GM21381 (cell line): Measurements from ENCODE around the gene VPS8.
"Not testable (repeated sequence)": the region's sequence is repeated elsewhere in the genome, so short reads cannot be mapped to it uniquely, and the experiment has no call there.

Experiments used
- ATAC-seq: cut with Tn5 transposase; IDR thresholded peaks from one replicate; pipeline ENCODE4 v1.9.1; 2021; ENCODE audit warnings: mild to moderate bottlenecking, moderate library complexity; ENCODE audit not compliant: unreplicated experiment

The VPS8 gene

DNA sequence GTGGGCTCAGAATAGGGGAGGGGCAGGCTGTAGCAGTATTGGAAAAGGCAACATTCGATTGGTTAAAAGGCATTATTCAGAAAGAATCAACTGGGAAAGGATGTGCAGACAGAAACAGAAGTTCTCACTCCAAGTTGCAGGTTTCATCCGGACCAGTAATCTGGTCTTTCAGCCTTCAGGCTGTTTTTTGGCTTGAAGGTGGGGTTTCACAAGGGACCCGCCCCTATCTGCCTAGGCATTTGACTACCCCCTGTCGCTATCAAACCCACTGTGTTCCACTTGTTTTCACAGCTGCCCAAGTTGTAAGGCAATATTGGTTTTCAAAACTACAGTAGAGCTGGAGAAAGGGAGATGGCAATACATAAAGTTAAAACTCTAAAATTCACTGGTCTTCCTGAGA lies 96.9 kb downstream of the VPS8 start:
- no peak for ATAC-seq

DNA sequence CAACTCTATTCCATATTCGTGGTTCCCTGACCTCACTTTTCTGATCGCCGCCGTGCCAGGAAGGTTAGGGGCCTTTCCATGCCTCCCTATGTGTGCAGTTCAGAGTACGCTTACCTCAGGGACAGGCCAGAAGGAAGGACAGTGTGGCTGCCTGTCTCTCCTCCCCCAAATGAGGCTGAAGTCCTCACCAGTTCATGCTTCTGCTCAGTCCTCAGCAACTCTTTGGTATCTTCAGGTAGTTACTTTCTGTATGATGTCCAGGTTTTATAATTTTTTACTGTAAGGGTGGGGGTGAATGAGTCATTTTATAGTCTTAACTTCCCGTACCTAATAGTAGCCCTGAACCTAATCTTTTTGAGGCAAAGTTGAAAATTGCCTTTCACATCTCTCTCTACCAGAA lies 98.7 kb downstream of the VPS8 start:
- no peak for ATAC-seq

DNA sequence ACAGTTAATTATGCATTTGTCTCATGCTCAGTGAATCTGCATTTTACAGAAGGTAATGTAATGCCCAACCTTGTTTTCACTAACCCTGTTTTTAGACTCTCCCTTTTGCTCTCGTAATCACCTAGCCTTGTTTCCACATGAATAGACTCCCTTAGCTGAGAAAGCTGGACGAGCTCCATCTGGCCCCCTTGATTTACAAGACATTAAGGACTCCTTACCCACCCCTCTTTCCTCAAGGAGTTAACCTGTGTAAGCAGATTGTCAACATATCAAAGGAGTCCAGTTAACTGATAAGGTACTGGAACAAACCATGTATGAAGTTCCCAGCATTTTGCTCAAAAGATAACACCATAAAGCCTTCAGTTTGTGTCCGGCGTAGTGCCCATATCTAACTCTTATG lies 99.6 kb downstream of the VPS8 start:
- ATAC-seq, result no peak

DNA sequence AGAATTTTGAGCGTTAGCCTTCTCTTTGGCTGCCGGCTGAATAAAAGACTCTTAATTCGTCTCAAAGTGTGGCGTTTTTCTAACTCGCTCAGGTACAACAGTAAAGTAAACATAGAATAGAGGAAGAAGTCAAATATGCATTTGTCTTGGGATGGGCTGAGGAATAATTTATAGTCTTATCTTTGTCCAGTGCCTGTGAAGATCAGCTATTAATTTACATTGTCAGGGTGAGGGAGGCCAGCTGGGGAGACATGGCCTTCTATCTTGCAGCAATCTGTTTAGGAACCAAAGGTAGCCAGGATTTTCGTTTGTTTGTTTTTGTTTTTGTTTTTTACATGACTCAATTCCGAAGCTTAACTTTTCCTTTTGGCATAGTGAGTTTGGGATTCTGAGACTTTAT lies 100.2 kb downstream of the VPS8 start:
- no peak for ATAC-seq

DNA sequence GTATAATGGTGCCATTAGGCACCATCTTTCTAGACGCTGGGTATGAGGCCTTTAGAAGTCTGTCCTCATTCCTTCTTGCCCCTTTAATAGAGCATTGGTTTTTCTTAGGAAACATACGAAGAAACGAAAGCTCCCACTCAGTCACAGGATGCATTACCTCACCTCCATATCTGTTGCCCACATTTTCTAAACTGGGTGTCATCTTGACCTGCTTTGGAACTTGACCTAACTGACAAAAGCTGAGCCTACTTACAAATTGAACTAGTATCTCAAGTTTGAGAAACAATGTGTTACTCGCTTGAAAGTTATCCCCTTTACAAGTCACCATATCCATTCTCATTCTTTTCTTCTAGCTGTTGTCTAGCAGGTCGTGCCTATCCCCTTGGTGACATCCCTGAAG lies 102.7 kb downstream of the VPS8 start:
- ATAC-seq, result no peak

DNA sequence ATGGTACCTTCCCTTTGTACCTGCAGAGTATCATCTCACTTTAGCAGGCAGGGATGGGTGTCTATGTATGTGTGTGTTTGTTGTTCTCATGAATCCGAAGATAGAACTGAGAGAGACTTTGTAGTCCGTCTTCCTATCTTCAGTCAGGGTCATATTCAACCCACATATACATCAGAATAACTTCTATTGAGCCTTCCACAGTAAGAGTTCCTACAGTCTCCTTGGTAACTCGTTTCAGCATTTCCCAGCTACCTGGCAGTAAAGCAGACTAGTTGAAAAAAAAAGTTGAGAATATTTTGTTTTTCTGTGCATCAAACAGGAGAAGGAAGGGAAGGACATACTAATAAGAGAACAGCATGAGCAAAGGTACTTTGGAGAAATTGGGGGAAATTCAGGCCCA lies 106.8 kb downstream of the VPS8 start:
- no peak for ATAC-seq

DNA sequence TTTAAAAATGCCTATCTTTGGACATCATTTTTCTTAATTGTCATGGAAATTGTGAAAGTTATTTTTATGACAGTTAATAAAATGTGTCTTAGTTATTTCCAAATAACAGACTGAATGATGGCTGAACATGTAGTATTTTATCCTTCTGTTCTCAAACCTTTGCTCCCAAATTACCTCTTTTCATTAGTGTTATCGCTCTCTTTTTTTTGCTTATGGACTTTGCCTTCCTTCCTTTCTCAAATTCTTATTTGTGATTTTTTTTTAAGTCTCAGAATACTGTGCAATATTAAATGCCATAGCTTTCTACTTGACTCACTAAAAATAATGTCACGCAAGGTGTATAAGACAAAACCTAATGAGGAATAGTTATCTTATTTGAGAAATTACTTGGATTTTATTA lies 107.7 kb downstream of the VPS8 start:
- ATAC-seq, result no peak

DNA sequence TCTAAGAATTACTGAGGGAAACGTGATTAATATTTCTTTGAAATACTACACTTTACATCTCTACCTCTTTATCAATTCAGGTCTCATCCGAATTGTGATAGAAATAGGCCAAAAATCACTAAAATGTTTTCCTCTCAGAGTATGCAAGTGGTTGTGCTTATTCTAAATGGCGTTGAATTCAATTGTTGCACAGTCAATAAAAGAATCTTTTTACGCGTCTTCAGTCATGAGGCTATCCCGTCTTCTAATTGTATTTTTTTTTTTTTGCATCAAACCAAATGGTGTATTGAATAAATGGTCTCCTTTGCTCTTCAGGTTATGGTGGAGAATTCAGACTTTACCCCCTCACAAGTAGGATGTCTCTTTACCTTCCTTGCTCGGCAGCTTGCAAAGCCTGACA lies 112.6 kb downstream of the VPS8 start:
- ATAC-seq, result no peak

DNA sequence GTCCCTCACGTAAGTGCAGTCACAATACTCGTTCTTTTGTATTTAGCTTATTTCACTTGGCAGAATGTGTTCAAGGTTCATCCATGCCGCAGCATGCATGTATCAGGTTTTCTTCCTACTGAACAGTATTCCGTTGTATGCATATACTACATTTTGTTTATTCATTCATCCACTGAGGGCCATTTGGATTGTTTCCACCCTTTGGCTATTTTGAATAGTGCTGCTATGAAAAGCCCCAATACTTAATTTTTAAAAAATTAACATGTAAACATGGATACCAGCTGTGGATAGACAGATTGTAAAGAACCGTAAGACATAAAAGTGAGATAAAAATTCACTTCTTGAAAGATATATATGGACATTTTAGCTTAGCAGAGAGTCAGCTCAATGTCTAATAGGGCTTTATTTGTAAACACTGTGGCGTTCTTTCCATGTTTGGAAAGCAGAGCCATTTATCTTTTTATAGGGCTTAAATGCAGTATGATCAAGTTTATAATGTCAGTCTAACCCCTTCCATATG lies 115.9 kb downstream of the VPS8 start:
- ATAC-seq, result no peak

DNA sequence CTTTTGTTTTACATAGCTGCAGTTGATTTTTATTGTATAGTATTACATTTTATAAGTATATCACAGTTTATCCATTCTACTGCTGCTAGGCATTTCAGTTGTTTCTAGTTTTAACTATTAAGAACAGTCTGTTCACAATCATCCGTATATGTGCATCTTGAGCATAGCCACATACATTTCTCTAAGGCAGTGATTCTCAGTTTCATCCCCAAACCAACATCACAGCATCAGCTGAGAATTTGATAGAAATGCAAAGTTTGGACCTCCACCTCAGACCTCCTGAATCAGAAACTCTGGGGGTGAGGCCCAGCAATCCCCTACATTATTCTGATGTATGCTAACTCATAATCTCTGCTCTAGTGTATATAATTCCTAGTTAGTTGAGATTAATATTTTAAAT lies 120.8 kb downstream of the VPS8 start:
- no peak for ATAC-seq

DNA sequence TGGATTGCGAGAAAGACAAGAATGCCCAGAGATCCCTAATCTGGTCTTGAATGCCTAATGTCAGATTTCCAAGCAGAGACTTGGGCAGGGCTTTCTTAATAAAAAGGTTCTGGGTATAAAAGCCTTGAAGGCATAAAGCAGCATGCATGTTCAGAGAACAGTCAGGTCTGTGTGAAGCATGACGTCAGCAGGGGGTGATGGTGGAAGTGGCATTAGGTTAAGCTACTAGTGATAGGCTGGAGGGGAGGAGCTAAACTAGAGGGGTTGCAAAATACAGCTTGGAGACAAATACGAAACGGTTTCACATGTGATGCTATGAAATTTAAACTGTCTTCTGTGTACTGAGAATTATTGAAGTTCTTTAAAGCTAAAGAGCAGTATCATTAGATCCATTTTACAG lies 125.6 kb downstream of the VPS8 start:
- ATAC-seq, result no peak

DNA sequence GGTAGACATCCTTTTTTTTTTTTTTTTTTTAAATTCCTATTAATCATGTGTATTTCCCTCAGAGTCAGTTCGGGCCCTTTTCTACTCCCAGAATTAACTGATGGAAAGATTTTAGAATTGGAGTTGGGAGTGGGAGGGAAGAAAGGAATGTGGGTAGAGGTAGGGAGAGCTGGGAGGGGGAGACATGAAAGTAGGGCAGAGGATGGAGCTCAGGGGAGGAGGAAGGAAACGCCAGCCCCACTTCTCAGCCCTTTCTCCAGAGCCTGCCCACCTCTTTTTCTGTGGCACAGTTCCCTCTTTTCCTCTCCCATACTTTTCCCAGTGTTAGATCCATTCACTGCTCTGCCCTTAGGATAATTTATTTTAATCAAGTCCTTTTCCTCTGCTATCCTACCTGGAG lies 129.4 kb downstream of the VPS8 start:
- ATAC-seq, result no peak

DNA sequence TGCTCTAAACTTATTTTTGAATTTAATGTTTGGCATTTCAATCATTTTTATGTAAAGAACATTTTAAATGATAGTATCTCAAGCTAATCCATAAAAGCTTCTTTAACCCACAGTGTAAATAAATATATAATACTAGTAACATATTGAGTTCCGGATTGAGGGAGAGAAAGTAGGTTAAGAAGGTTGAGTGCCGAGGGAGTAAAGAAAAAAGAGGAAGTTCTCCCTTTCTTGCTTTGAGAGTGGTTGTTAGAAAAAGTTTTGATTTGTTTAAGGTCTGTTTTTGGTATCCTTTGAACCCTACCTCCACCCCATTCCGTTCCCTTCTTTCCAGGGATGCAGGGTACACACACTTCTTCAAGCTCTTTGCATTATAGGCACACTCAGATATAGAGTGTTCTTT lies 130.8 kb downstream of the VPS8 start:
- no peak for ATAC-seq

DNA sequence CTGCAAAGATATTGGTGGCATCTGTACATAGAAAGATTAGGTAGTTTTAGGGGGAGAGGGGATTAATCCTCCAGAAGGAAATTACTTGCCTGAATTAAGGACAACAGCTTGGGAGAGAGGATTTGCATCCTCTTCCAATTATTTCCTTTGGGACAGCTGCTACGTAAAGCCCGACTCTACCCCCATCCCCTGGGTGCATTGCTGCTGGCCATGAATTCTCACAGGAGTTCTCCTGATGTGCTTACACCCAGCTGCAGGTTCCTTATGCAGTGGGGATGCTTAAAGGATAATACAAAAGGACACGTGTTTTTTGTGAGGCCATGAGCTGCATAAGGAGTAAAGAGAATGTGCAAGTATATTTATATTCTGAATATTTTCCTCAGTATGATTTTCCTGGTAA lies 132.3 kb downstream of the VPS8 start:
- ATAC-seq, result no peak

DNA sequence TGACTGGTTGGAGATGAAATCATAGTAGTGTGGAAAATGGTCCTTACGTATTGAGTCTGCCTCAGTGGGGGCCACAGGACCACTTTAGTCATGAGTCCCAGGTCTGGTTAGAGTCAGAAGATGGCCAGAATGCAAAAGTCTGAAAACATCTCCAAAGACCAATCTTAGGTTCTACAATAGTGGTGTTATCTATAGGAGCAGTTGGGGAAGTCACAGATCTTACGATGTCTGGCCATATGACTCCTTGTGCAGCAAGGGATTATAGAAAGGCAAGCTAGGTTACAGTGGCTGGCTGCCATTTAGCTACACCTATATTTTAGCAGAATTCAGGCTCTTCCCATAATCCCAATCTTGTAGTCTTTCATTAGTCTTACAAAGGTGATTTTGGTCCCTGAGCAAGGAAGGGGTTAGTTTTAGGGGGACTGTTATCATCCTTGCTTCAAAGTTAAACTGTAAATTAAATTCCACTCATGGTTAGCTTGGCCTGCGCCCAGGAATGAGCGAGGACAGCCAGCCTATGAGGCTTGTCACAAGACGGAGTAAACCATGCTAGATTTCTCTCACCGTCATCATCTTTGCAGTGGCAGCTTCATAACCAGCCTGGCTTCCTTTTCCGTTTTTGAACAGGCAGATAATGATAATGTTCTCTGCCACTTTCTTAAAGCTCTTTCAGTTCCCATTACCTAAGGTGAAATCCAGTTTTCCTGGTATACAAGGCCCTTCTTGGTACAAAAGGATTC lies 134.1 kb downstream of the VPS8 start:
- ATAC-seq, result no peak

DNA sequence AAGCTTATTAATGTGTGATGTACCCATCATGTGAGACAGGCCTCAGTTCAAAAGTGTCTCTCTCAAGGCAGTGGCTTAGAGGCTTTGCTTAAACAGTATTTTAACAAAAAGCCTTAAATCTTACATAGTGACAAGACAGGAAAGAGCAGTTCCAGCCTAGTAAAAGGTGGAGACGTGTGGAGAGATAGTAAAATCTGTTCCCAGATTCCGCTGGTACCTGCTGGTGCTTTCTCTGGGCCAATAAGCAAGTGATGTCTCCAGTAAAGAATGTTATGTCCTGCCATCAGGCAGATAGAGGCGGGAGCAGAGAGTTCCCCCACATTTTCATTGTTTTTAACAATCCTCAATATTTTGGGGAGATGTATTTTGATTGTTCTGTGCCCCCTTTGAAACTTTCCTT lies 135.0 kb downstream of the VPS8 start:
- no peak for ATAC-seq

DNA sequence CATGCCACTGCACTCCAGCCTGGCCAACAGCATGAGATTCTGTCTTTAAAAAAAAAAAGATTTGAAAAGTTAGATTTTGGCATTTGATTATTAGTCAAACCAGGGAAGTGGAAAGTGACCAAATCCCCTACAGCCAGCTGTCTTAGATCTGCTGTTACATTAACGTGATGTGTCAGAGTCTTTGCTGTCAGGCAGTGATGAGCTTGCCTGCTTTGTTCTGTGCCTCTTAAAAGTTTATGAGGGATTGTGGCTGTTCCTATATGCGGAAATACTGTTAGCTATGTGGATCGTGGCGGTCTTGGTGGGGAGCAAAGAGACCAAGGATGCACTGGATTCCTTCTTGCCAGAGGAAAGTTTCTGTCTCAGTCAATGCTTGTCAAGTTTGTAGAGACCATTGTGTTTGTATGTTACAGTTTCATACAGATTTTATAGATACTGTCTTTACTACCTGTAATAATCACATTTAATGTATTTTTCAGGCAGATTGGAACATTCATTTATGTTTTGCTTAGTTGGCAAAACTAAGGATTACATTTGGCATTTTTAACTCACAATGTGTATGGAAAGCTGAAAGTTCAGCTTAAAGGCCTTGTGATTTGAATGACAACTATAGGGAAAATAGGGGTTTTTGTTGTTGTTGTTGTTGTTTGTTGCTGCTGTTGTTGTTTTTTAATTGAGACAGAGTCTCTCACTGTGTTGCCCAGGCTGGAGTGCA lies 137.4 kb downstream of the VPS8 start:
- no peak for ATAC-seq

DNA sequence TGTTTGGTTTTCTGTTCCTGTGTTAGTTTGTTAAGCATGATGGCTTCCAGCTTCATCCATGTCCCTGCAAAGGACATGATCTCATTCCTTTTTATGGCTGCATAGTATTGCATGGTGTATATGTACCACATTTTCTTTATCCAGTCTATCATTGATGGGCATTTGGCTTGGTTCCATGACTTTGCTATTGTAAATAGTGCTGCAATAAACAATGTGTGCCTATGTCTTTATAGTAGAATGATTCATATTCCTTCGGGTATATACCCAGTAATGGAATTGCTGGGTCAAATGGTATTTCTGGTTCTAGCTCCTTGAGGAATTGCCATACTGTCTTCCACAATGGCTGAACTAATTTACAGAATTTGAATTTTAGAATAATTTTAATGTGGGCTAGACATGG lies 138.8 kb downstream of the VPS8 start:
- not testable (repeated sequence) for ATAC-seq

DNA sequence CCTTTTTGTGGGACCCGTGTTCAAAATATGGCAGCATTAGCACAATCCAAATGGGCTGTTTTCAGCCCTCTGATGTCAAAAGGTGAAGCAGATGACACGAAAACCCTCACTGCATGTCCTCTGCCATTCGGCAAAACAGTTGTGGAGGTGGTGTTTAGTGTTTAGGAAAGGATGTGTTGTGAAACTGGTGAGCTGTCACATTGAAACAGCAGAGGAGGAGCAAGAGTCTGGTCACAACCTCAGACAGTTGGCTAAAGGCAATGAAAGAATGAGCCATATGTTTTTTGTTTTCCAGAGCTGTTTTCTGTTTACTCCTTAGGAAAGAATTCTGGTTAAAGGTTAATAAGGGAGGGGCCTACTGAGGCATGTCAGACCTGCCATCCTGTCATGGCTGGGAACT lies 140.7 kb downstream of the VPS8 start:
- no peak for ATAC-seq

DNA sequence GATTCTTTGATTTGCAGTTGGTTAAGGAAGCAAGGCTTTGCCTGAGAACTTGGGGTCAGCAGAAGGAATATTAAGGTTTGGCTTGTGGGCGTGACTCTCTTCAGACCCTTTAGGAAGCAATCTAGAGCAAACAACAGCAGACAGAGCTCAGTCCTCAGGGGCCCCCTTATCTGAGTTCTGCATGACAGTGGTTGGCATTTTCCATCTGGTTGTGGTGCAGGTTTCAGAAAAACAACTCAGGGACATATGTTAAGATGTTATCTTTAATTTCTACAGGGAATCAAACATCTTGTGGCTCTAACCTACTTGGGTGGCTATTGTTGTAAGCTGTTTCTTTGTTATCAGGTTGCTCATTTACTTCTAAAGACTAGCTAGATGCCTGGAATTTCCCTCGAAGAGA lies 141.4 kb downstream of the VPS8 start:
- no peak for ATAC-seq

DNA sequence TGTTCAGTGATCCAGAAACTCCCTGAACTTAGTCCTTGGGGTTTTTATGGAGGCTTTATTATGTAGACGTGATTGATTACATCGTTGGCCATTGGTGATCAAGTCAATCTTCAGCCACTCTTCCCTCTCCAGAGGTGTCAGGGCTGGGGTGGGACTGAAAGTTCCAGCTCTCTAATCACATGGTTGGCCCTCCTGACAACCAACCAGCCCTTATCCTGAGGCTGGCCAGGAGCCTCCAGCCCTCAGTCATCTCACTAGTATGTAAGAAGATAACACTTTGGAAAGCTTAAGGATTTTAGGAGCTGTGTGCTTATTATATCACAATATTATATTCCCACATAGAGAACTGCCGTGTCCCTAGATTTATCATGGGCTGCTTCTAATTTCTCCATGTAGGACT lies 142.3 kb downstream of the VPS8 start:
- ATAC-seq, result no peak

DNA sequence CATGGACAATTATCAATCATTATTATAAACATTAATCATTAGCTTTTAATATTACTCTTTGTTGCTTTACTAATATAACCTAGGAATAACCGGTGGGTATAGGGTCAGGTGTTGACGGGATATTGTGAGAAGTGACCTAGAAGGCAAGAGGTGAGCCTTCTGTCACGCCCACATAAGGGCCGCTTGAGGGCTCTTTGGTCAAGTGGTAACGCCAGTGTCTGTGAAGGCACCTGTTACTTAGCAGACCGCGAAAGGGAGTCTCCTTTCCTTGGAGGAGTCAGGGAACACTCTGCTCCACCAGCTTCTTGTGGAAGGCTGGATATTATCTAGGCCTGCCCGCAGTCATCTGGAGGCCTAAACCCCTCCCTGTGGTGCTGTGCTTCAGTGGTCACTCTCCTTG lies 142.9 kb downstream of the VPS8 start:
- not testable (repeated sequence) for ATAC-seq
